ENCODE data around the gene GPRIN3. TPM values are rescaled to one million over a fixed set of nuclear protein-coding genes. Genes with fewer than 3 reads are reported as not detected.

Gene GPRIN3
- total and polyA plus RNA-seq, 10 of the 15 experiments (the other 5 are each of a cell fraction or from before 2014, with no cell fraction given), result under 0.01 to 0.05 (median 0.01) TPM; not detected in 6

DNA sequence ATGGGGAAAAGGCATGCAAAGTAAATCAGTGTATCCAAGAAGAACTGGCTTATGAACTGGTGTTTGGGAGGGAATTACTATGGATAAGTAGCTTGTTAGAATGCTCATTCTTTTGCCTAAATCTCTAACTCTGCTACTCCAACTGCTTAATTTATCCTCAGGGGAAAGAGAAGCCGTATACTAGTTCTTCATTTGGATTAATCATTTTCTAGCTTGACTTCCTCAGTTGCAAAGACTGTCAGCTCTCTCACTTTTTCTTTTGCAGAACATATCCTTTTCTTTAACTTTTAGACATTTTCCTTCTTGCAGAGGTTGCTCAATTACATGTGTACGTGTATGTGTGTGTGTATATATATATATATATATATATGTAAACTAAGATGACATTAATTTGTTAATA, 21.9 kb downstream of the GPRIN3 start:
- intact Hi-C loops (cut with micrococcal nuclease; ENCODE audit: unreplicated experiment) (no loop called here), in situ Hi-C loops (cut with MboI) (no loop called here)
- ChIA-PET SMC1A (ENCODE audit: uncharacterized antibody, unreplicated experiment) (interaction anchor here (0.9 to 1.5 kb wide), 5 partner anchors 8 to 60 kb away, joined by 3 to 6 read pairs (median 4); no protein-coding TSS in a partner anchor), POLR2A (no interaction called here), CTCF (interaction anchor here (0.9 to 1.6 kb wide), 2 partner anchors 33 to 123 kb away, joined by 3 to 4 read pairs; no protein-coding TSS in a partner anchor), RAD21 (ENCODE audit: unreplicated experiment) (interaction anchor here (0.9 to 1.6 kb wide), 2 partner anchors 9 to 13 kb away, joined by 3 to 6 read pairs; no protein-coding TSS in a partner anchor)
- H3K27me3 ChIP-seq (replicated peaks in 1 of 2; ENCODE audit: control insufficient read depth in 2 of 2, insufficient read depth in 2 of 2, low read length in 1 of 2), result no peaks in the 10 kb centered on the region
- no TSS peak for BruUV-seq (replicated peaks)
- DNase-seq (ENCODE audit: low read depth, low spot score) (no peak), FAIRE-seq (peak; percentile 54), ATAC-seq (peak; percentile 34; the same call in 1 of the 3 replicates)
- H3K27ac ChIP-seq (ENCODE audit: control insufficient read depth, insufficient read depth), result no peak overlapping the region
- no peak overlapping the region for H3K4me3 ChIP-seq
- no peaks in the 10 kb centered on the region for H4K20me1 ChIP-seq (ENCODE audit: control insufficient read depth, insufficient read depth)
- H3K36me3 ChIP-seq (ENCODE audit: control insufficient read depth in 2 of 2, insufficient read depth in 2 of 2, low read length in 1 of 2), result no peaks in the 10 kb centered on the region
- WGBS (ENCODE audit: insufficient coverage, insufficient replicate concordance, low lambda C conversion rate, missing lambda C conversion rate), result 0% methylated on average over 2 of the region's 2 CpGs
- no peaks in the 10 kb centered on the region for H3K4me1 ChIP-seq (ENCODE audit: control insufficient read depth, insufficient read depth, low read length)
- no peak overlapping the region for H3K9ac ChIP-seq (ENCODE audit: control insufficient read depth, insufficient read depth, low read length)
- H3K79me2 ChIP-seq (ENCODE audit: control insufficient read depth, insufficient read depth, low read length), result no peaks in the 10 kb centered on the region
- no peak overlapping the region for H3K4me2 ChIP-seq (ENCODE audit: control insufficient read depth, insufficient read depth)
- H3K9me3 ChIP-seq (replicated peaks; ENCODE audit: control insufficient read depth, insufficient read depth, low read length), result no peaks in the 10 kb centered on the region
- no peak overlapping the region for H2AFZ ChIP-seq (ENCODE audit: control insufficient read depth, low read depth, low read length)
- no peak for TF ChIP-seq SIN3A (IDR thresholded peaks at IDR 0.05; ENCODE audit: low read depth, low read length)
- no peak for TF ChIP-seq CEBPZ (IDR thresholded peaks at IDR 0.05; ENCODE audit: low read depth, low read length)
- TF ChIP-seq, protein P1, sequence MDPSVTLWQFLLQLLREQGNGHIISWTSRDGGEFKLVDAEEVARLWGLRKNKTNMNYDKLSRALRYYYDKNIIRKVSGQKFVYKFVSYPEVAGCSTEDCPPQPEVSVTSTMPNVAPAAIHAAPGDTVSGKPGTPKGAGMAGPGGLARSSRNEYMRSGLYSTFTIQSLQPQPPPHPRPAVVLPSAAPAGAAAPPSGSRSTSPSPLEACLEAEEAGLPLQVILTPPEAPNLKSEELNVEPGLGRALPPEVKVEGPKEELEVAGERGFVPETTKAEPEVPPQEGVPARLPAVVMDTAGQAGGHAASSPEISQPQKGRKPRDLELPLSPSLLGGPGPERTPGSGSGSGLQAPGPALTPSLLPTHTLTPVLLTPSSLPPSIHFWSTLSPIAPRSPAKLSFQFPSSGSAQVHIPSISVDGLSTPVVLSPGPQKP (IDR thresholded peaks at IDR 0.05; ENCODE audit: low read depth, low read length), result no peak
- TF ChIP-seq PML (IDR thresholded peaks at IDR 0.05; ENCODE audit: low read length), result no peak
- no peak for TF ChIP-seq JUNB (IDR thresholded peaks at IDR 0.05)
- TF ChIP-seq, protein P2, sequence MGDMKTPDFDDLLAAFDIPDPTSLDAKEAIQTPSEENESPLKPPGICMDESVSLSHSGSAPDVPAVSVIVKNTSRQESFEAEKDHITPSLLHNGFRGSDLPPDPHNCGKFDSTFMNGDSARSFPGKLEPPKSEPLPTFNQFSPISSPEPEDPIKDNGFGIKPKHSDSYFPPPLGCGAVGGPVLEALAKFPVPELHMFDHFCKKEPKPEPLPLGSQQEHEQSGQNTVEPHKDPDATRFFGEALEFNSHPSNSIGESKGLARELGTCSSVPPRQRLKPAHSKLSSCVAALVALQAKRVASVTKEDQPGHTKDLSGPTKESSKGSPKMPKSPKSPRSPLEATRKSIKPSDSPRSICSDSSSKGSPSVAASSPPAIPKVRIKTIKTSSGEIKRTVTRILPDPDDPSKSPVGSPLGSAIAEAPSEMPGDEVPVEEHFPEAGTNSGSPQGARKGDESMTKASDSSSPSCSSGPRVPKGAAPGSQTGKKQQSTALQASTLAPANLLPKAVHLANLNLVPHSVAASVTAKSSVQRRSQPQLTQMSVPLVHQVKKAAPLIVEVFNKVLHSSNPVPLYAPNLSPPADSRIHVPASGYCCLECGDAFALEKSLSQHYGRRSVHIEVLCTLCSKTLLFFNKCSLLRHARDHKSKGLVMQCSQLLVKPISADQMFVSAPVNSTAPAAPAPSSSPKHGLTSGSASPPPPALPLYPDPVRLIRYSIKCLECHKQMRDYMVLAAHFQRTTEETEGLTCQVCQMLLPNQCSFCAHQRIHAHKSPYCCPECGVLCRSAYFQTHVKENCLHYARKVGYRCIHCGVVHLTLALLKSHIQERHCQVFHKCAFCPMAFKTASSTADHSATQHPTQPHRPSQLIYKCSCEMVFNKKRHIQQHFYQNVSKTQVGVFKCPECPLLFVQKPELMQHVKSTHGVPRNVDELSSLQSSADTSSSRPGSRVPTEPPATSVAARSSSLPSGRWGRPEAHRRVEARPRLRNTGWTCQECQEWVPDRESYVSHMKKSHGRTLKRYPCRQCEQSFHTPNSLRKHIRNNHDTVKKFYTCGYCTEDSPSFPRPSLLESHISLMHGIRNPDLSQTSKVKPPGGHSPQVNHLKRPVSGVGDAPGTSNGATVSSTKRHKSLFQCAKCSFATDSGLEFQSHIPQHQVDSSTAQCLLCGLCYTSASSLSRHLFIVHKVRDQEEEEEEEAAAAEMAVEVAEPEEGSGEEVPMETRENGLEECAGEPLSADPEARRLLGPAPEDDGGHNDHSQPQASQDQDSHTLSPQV (IDR thresholded peaks at IDR 0.05), result no peak
- no peak for TF ChIP-seq CHD4 (IDR thresholded peaks at IDR 0.05)
- no peak for TF ChIP-seq ZNF274 (IDR thresholded peaks at IDR 0.05; ENCODE audit: insufficient read depth, insufficient read length)
- no peak for TF ChIP-seq MEF2B (IDR thresholded peaks at IDR 0.05; ENCODE audit: partially characterized antibody, poor library complexity, severe bottlenecking)
- no peak for TF ChIP-seq POLR2A (IDR thresholded peaks at IDR 0.05; ENCODE audit: low read depth, low read length)
- no peak for TF ChIP-seq RCOR1 (conservative IDR thresholded peaks at IDR 0.05; ENCODE audit: low read depth, low read length)
- no peak for TF ChIP-seq NFYA (IDR thresholded peaks at IDR 0.05; ENCODE audit: borderline replicate concordance, low read depth, low read length)
- TF ChIP-seq EED (IDR thresholded peaks at IDR 0.05; ENCODE audit: low read depth), result no peak
- no peak for TF ChIP-seq MEF2A (IDR thresholded peaks at IDR 0.05; ENCODE audit: insufficient read depth, low read depth, low read length)
- no peak for TF ChIP-seq NFIC (IDR thresholded peaks at IDR 0.05; ENCODE audit: low read depth, low read length)
